GM19043 (cell line): ENCODE results near the gene ATP1B1.

Source experiments
- ATAC-seq: cut with Tn5 transposase; IDR thresholded peaks from one replicate; pipeline ENCODE4 v1.9.1; 2021; ENCODE audit warnings: low read depth; ENCODE audit not compliant: unreplicated experiment

ATP1B1 gene

DNA sequence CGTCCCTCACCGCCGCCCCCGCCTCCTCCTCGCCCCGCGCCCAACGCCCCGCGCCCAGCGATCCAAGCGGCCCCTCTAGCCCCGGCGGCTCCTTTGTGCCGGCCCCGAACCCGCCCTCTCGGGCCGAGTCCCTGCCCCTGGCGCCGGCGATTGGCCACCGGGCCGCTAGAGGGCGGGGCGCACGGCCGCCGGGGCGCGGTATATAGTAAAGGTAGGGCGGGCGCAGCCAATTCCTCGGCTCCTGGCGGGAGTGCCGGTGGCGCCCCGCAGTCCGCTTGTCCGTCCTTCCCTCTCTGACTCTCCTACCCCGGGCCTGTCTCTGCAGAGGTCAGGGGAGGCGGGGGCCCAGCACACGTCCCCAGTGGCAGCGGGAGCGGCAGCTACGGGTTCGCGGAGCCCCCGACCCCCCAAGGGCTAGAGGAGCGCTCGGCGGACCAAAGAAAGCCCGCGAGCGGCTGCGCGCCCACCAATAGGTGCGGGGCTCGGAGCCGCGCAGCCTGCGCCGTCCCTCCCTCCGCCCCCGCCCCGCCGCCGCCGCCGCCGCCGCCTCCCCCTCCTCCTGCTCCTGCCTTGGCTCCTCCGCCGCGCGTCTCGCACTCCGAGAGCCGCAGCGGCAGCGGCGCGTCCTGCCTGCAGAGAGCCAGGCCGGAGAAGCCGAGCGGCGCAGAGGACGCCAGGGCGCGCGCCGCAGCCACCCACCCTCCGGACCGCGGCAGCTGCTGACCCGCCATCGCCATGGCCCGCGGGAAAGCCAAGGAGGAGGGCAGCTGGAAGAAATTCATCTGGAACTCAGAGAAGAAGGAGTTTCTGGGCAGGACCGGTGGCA lies at the start of gene ATP1B1:
ATP1B1 (plus strand) TSS at position 596 of the 826 bp plus-strand sequence; CDS start at position 736, 140 bp downstream.
- peak; percentile 73 for ATAC-seq

DNA sequence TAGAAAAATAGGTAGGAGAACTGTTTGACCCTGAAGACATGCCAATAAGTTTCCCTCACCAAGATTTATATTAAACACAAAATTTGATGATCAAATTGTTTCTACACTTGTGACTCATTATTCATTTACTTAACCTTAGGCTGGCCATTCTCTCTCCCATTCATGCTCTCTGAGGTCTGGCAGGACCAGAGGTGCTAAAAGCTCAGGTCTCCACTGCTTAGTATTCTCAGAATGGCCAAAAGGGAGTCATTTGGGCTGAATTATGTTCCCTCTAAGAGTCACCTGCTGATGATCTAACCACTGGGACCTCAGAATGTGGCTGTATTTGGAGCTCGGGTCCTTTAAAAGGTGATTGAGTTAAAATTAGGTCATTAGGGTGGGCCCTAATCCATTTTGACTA lies 47.1 kb upstream of the ATP1B1 start:
- no peak for ATAC-seq

- ATAC-seq = no peak
Observed at GRCh38 chr1:169060043-169060722, 46.3 kb upstream of the ATP1B1 start.

DNA sequence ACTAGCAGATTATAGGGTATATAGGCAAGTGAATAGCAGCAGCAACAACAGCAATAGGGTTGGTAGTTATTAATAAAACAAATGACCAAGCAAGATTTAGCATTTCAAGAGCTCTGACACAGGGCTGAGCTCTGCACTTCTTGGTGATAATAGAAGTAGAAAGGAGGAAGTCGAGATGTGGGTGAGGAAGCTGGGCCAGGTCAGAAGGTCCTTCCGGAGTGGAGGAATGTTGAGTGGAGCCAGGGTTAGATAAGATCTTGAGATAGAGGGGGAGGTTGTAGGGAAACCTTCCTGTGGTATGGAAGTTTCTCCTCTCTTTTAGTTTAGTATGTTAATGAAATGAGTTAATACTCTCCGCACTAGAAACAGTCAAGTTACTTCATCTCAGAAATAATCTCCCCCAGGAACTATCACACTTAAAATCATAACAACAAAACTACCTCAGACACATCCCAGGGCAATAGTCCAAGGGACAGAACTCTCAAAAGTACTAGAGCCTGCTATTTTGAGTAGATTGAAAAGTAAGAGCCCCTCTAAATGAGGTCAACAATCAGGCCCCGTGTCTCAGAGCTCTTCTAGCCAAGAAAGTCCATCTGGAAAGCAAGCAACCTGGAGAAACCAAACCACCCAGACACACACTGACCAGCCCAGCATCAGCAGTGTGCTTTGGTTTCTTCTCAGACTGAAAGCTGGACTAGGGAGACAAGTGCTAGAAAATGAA lies 45.4 kb upstream of the ATP1B1 start:
- no peak for ATAC-seq

- ATAC-seq = no peak
Observed at GRCh38 chr1:169062152-169062551, 44.3 kb upstream of the ATP1B1 start.

GRCh38 chr1:169064103-169064502 lies 42.4 kb upstream of the ATP1B1 start:
- no peak for ATAC-seq

- no peak for ATAC-seq
Observed at GRCh38 chr1:169070547-169070946, 35.9 kb upstream of the ATP1B1 start.

GRCh38 chr1:169070958-169071357 lies 35.5 kb upstream of the ATP1B1 start:
- ATAC-seq = no peak

- no peak for ATAC-seq
Observed at GRCh38 chr1:169072945-169073725, 33.4 kb upstream of the ATP1B1 start.

DNA sequence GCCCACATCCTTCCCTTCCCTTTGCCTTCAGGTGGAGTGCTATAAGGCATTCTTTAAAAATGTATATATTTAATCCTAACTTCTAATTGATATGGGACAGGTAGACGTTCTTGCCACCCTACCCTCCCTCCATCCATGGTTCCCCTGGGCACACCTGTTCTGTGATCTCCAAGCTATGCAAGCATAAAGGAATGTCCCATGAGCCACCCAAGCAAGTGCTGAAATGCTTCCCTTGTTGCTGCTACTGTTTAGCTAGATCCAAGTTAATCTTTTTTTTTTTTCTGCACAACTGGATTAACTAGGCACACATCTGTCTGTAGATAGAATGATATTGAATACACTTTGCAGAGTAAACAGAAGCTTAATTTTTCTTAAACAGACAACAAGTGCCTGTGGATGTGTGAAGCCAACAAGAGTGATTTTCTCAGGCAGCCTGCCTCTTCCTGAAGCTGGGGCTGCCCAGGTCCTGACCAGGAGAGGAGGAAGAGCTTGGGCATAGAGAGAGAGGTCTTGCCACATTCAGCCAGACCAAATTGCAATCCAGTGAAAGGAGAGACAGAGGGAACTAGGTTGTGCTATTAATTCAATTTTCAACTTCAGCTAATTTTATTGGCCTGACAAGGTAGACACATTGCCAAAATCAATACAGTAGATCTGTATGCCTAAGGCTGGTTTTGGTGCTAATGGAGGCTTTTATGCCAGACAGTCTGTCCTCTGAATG lies 28.2 kb upstream of the ATP1B1 start:
- ATAC-seq = no peak

DNA sequence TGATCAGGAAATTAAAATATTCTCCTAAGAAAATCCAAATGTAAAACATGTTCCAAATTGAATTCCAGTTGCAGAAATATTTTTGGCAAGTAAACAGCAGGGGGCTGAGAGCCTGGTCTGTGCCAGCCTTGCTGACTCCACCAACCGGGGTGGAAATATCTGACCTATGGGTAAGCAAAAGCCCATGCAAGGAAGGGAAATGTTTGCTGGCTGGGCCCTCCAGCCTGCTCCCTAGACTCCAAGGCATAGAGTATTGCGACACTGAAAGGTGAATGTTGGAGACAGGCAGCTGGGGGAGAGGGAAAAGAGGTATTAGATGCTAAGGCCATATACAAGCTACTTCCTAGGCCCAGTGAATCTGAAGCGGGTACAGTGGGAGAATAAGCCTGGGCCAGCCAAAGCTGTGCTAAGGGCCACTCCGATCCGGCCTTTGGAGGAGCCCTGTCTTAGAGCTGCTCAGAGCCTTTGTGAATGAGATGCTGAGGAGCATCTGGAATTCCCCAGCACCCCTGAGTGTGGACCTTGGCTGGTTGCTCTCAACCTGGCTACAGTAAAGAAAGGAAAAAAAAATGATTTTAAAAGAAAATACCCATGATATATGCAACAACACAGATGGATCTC lies 24.9 kb upstream of the ATP1B1 start:
- ATAC-seq = no peak

DNA sequence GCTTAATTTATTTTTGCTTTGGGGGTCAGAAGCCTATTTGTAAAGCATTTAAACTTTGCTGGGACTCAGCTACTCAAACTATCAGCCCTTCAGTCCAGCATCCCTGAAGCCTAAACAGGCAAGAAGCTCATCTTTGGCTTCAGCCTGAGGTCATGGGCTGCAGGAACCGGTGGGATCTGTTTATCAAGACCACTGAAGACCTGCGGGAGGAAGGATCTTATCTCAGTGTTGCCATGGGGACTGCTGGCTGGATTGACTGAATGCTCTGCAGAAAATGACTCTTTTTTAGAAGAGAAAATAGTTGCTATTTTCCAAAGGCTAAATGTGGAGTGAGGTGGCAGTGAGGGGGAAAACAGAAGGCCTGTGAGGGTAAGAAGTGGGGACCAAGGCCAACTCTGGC lies 20.6 kb upstream of the ATP1B1 start:
- ATAC-seq = no peak

DNA sequence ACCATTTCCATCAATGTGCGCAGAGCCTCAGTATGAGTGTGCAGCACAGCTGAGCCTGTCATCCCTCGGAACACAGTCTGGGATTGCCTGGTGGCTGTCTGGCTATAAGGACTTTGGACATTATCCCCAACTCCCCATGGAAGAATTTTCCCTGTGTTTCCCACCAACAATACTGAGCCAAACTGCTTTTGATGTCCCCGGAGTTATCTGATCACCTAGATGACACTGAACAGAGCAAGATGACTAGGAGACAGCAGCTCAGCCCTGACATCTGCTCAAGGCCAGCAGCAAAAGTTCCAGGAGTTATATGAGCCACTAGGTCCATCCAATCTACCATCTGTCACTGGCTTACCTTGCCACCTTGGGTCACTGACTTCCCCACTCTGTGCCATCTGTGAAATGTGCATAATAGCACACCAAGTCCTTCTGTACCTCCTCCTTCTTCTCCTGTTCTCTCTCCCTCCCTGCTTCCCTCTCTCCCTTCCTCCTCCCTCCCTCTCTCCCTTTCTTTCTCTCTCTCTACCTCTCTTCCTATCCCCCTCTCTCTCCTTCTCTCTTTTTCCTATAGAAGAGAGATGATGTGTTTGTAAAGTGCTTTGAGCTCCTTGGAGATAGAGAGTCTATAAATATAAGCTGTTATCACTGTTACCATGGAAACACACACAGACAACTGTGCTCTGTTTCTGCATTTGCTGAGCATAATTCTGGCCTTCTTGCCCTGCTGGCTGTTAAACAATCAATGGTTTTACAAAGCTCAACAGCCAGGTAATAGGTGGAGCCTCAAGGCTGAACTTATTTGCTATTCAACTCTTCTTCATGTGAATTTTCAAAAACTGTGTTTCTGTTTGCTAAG lies 19.7 kb upstream of the ATP1B1 start:
- no peak for ATAC-seq

DNA sequence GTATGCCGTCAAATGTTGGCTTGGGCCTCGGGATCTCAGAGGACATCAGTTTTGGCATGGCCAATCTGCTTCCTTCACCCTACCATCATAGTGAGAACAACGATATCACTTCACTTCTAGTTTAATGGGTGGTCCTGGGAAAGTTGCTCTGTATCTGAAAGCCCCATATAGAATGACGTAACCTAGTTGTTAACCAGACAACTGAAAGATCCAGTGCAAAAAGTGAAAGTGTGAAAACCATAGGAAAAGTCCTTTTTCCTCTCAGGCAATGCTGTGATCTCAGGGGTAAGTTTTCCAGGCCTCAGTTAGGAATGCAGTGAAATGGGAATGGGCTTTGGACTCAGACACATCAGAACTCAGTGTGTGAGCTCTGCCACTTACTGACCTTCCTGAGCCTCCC lies 18.6 kb upstream of the ATP1B1 start:
- ATAC-seq = no peak

DNA sequence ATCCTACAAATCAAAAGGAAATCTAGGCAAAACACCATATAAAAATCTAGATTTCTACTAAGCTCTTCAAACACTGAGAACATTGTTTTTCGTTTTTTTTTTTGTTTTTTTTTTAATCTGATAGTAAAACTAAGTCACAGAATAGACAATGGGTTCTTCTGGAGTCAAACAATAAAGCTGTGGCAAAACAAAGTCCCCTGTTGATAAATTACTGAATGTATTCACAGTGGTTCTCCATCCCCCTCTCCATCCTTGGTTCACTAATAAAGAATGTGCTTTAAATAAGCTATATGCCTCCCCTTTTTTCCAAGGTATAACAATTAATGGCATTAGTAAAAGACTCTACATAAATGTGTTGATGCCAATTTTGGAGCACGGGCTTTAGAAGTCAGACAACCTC lies 16.7 kb upstream of the ATP1B1 start:
- ATAC-seq = no peak

GRCh38 chr1:169090308-169090899 lies 16.1 kb upstream of the ATP1B1 start:
- ATAC-seq = no peak

DNA sequence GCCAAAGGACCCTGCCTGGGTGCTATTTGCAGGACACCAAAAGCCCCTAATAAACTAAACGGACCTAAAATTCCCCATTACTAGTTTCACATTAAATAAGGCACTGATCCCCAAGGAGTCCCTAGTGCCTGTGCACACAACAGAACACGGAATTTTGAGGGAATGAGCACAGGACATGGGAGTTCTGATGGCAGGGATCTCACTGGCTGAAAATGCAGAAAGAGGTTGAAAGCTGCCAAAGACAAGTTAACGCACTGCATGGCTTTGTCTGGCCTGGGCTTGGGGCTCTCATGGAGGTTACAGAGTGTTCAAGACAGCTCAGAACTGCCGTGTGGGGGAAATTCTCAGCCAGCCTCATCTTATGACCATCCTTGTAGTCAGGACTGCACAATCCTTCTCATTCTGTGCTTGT lies 15.6 kb upstream of the ATP1B1 start:
- peak; percentile 25 for ATAC-seq

GRCh38 chr1:169091480-169091941 lies 15.0 kb upstream of the ATP1B1 start:
- peak; percentile 64 for ATAC-seq
